IMR-90 (cell line): Measurements from ENCODE around the gene TMEM53.

Experiments used
- CEBPB ChIP-seq: IDR thresholded peaks from 2 replicates; pipeline ENCODE4 v1.6.1; 2012; ENCODE audit warnings: low read depth, low read length, improper control_type of control experiment
- CTCF ChIP-seq: conservative IDR thresholded peaks from 2 replicates; pipeline ENCODE4 v1.5.1; 2012; ENCODE audit warnings: mild to moderate bottlenecking, low read depth, low read length, improper control_type of control experiment
- MAFK ChIP-seq: IDR thresholded peaks from 2 replicates; pipeline ENCODE4 v1.6.1; 2012; ENCODE audit warnings: low read depth, low read length, improper control_type of control experiment
- NFE2L2 ChIP-seq: fragments of 150-350 bp; IDR thresholded peaks from 2 replicates; pipeline ENCODE4 v1.6.1; 2016; ENCODE audit warnings: low read depth, mild to moderate bottlenecking, low read length
- POLR2A ChIP-seq: IDR thresholded peaks from 2 replicates; pipeline ENCODE4 v1.6.1; 2012; ENCODE audit warnings: mild to moderate bottlenecking, low read depth, low read length
- RAD21 ChIP-seq: IDR thresholded peaks from 2 replicates; pipeline ENCODE4 v1.6.1; 2012; ENCODE audit warnings: low read length, improper control_type of control experiment
- RCOR1 ChIP-seq: IDR thresholded peaks from 2 replicates; pipeline ENCODE4 v1.6.1; 2012; ENCODE audit warnings: mild to moderate bottlenecking, low read length, improper control_type of control experiment; ENCODE audit not compliant: insufficient replicate concordance
- RFX5 ChIP-seq: IDR thresholded peaks from 2 replicates; pipeline ENCODE4 v1.8.0; 2012; ENCODE audit warnings: low read depth, mild to moderate bottlenecking, low read length, moderate library complexity
- USF2 ChIP-seq: fragments of 150-350 bp; IDR thresholded peaks from 2 replicates; pipeline ENCODE4 v1.6.1; 2017; ENCODE audit warnings: mild to moderate bottlenecking, antibody characterized with exemption, low read length, low read depth
- TF ChIP-seq, protein P1 (sequence below): fragments of 150-350 bp; IDR thresholded peaks from 2 replicates; pipeline ENCODE4 v1.6.1; 2016; ENCODE audit warnings: low read depth, mild to moderate bottlenecking, low read length, moderate library complexity, borderline replicate concordance

- TF ChIP-seq NFE2L2 (no peak), CTCF (no peak), POLR2A (no peak), USF2 (no peak), CEBPB (no peak), RFX5 (no peak), RCOR1 (no peak), MAFK (no peak), RAD21 (no peak)
- TF ChIP-seq, protein P1, sequence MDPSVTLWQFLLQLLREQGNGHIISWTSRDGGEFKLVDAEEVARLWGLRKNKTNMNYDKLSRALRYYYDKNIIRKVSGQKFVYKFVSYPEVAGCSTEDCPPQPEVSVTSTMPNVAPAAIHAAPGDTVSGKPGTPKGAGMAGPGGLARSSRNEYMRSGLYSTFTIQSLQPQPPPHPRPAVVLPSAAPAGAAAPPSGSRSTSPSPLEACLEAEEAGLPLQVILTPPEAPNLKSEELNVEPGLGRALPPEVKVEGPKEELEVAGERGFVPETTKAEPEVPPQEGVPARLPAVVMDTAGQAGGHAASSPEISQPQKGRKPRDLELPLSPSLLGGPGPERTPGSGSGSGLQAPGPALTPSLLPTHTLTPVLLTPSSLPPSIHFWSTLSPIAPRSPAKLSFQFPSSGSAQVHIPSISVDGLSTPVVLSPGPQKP = no peak
Measured at GRCh38 chr1:44644806-44645205, 29.5 kb downstream of the TMEM53 start.
